ENCODE data around the gene WEE2.
"Not testable (repeated sequence)": the region's sequence is repeated elsewhere in the genome, so short reads cannot be mapped to it uniquely, and the experiment has no call there.

The WEE2 gene

GRCh38 chr7:141715794-141716689 lies 7.9 kb downstream of the WEE2 start:
- DNase-seq: no peak

GRCh38 chr7:141717450-141717849 lies 9.3 kb downstream of the WEE2 start:
- DNase-seq: no peak

- no peak for DNase-seq
Observed at GRCh38 chr7:141722529-141722928, 14.4 kb downstream of the WEE2 start.

GRCh38 chr7:141729020-141729419 lies 20.9 kb downstream of the WEE2 start:
- DNase-seq: no peak

DNA sequence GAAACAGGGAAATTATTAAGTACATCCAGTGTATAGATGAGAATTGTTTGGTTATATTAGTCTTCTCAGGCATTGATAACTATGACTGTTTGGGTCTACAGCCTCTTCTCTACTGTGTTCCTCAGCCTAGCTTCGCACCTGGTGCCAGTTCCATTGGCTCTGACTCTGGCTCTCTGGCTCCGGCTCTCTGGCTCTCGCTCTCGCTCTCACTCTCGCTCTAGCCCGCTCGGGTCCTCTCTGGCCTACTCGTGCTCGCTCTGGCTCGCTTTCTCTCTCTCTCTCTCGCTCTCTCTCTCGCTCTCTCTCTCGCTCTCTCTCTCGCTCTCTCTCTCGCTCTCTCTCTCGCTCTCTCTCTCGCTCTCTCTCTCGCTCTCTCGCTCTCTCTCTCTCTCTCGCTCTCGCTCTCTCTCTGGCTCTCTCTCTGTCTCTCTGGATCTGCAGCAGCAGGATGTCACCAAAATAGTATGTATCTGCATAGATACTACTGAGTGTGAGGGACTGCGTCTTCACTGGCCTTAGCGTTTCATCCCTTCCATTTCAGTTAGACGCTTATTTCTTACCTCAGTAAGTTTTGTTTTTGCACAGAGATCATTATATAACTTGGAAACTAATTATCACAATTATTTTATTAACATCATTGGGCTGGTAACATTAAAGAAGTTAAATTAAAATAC lies 23.5 kb downstream of the WEE2 start:
- no peak for DNase-seq

DNA sequence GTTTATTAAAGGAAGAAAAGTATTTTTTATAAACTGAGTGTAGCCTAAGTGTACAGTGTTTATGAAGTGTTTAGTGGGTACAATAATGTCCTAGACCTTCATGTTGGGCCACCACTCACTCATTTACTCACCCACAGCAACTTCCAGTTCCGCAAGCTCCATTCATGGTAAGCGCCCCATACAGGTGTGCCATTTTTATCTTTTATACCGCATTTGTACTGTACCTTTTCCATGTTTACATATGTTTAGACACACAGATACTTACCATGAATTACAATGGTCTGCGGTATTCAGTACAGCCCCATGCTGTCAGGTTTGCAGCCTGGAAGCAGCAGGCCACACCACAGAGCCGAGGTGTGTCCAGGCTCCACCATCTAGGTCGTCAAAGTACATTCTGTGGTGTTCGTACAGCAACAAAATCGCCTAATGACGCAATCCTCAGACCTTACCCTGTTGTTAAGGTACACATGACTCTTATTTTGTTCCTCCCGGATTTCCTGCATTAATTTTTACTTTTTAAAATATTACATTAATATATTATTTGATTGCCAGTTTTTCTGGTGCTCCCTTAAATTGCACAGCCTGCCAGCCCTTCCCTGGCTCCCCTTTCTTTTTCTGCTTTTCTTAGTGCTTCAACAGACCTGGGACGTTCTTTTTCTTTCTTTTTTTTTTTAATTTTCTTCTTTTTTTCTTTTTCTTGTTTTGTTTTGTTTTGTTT lies 29.1 kb downstream of the WEE2 start:
- DNase-seq: no peak

GRCh38 chr7:141737836-141738591 lies 29.9 kb downstream of the WEE2 start, which contains the start of gene SSBP1:
TSS of gene SSBP1 (plus strand) at chr7:141738358. CDS start at chr7:141739167, 809 bp downstream.
- DNase-seq: peak; percentile 86

- DNase-seq: no peak
Observed at GRCh38 chr7:141738592-141739013, 30.4 kb downstream of the WEE2 start.

- no peak for DNase-seq
Observed at GRCh38 chr7:141739250-141739649, 31.1 kb downstream of the WEE2 start.

- no peak for DNase-seq
Observed at GRCh38 chr7:141742229-141742628, 34.1 kb downstream of the WEE2 start.

- no peak for DNase-seq
Observed at GRCh38 chr7:141744131-141744530, 36.0 kb downstream of the WEE2 start.

- DNase-seq: no peak
Observed at GRCh38 chr7:141748396-141748795, 40.2 kb downstream of the WEE2 start.

DNA sequence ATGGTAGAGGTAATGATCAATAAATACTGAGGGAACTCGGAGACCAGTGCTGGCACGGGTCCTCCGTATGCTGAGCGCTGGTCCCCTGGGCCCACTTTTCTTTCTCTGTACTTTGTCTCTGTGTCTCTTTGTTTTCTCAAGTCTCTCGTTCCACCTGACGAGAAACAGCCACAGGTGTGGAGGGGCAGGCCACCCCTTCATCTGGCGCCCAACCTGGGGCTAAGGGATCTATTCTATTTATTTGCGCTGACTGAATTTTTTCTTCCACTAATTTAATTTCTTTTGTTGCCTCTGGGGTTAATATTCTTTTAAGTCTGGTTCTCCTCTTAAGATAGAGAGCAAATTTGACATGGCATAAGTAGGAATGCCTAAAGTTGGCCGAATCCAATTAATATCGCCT lies 43.8 kb downstream of the WEE2 start:
- not testable (repeated sequence) for DNase-seq

- no peak for DNase-seq
Observed at GRCh38 chr7:141752634-141753033, 44.5 kb downstream of the WEE2 start.

DNA sequence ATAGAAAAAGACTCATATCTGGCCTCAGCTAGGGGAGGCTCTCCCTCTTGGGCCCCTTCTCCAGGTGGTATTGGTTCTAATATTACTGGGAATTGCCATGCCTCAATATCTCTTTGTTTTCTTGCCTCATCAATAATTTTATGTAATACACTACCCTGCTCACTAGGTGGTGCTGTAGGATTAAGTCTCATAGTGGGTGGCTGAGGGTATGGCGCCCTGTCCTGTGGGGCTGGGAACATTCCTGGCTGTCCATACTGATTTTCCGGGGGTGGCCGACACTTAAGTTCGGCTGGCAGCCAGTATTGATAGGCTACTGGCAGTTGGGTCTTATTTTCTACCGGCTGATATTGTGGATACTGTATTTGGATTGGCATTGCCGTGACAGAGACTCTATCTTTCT lies 46.8 kb downstream of the WEE2 start:
- DNase-seq: no peak

DNA sequence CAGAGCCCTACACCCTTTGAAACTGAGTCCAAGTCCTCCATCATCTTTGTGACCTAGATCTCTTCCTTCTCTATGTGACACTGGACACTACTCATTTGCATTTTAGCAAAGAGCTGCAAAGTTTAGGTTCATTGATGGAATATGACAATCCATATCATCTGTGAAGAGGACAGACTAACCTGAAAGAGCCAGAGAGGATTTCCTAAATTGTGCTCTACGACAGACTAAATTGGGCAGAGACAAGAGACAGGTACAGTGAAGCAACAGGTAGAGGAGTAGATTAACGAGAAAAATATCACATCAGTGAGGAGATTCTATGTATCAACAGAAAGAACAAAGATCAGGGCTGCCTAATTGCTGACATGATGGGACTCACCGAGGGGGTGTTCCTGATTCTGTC lies 55.6 kb downstream of the WEE2 start, which contains the start of gene TAS2R3:
Gene TAS2R3, plus strand, starts transcription at position 301 of the 400 bp plus-strand sequence. Its CDS starts 62 bp downstream, at position 363.
- no peak for DNase-seq

DNA sequence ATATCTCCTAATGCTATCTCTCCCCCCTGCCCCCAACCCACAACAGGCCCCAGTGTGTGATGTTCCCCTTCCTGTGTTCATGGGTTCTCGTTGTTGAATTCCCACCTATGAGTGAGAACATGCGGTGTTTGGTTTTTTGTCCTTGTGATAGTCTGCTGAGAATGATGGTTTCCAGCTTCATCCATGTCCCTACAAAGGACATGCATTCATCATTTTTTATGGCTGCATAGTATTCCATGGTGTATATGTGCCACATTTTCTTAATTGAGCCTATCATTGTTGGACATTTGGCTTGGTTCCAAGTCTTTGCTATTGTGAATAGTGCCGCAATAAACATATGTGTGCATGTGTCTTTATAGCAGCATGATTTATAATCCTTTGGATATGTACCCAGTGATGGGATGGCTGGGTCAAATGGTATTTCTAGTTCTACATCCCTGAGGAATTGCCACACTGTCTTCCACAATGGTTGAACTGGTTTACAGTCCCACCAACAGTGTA lies 62.0 kb downstream of the WEE2 start:
- DNase-seq: not testable (repeated sequence)

- DNase-seq: no peak
Observed at GRCh38 chr7:141776374-141776773, 68.2 kb downstream of the WEE2 start, which contains the start of gene TAS2R4. TSS of gene TAS2R4 (plus strand) at chr7:141776674. CDS start at chr7:141778489, 1,815 bp downstream.
